ENCODE data around the gene GPSM1. TPM values are rescaled to one million over a fixed set of nuclear protein-coding genes. Genes with fewer than 3 reads are reported as not detected.

Gene GPSM1
- total RNA-seq, 1 donor from 2014 or later: 82.2 TPM

- H3K27ac Mint-ChIP-seq: no peak overlapping the region
- no peaks in the 10 kb centered on the region for H3K36me3 Mint-ChIP-seq (ENCODE audit: insufficient read depth)
- DNase-seq (ENCODE audit: low spot score, unreplicated experiment): no peak
- peaks cover 2% of the 10 kb centered on the region for H3K4me1 Mint-ChIP-seq (ENCODE audit: low read depth)
- H3K4me3 Mint-ChIP-seq (ENCODE audit: low read depth): no peak overlapping the region
- TF ChIP-seq CTCF (IDR thresholded peaks at IDR 0.05; ENCODE audit: unreplicated experiment): no peak
- no peaks in the 10 kb centered on the region for H3K27me3 Mint-ChIP-seq
- no peaks in the 10 kb centered on the region for H3K9me3 Mint-ChIP-seq (ENCODE audit: low read depth)
Observed at GRCh38 chr9:136375096-136375495, 47.8 kb downstream of the GPSM1 start.

DNA sequence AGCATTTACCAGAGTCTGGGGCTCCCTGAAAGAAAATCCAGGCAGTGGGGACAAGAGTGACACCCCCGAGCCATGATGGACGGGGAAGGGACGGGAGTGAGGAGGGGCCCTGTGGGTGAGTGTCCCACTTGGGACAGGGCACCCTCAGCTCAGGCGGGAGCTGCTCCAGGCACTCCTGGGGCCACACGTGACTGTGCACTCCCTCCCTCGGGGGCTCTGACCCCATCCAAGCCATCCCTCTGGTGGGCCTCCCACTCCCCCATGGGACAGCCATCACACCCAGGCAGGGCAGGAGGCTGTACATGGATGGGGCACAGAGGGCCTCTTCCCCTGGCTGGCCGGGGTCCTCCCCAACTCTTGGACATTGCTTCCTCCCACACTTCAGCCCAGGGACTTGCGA, 49.1 kb downstream of the GPSM1 start:
- Mint-ChIP-seq H3K27ac (no peak overlapping the region), H3K9me3 (ENCODE audit: low read depth) (no peaks in the 10 kb centered on the region), H3K36me3 (ENCODE audit: insufficient read depth) (no peaks in the 10 kb centered on the region), H3K4me1 (ENCODE audit: low read depth) (peaks cover 2% of the 10 kb centered on the region), H3K4me3 (ENCODE audit: low read depth) (no peak overlapping the region), H3K27me3 (no peaks in the 10 kb centered on the region)
- TF ChIP-seq CTCF (IDR thresholded peaks at IDR 0.05; ENCODE audit: unreplicated experiment): no peak
- no peak for DNase-seq (ENCODE audit: low spot score, unreplicated experiment)

DNA sequence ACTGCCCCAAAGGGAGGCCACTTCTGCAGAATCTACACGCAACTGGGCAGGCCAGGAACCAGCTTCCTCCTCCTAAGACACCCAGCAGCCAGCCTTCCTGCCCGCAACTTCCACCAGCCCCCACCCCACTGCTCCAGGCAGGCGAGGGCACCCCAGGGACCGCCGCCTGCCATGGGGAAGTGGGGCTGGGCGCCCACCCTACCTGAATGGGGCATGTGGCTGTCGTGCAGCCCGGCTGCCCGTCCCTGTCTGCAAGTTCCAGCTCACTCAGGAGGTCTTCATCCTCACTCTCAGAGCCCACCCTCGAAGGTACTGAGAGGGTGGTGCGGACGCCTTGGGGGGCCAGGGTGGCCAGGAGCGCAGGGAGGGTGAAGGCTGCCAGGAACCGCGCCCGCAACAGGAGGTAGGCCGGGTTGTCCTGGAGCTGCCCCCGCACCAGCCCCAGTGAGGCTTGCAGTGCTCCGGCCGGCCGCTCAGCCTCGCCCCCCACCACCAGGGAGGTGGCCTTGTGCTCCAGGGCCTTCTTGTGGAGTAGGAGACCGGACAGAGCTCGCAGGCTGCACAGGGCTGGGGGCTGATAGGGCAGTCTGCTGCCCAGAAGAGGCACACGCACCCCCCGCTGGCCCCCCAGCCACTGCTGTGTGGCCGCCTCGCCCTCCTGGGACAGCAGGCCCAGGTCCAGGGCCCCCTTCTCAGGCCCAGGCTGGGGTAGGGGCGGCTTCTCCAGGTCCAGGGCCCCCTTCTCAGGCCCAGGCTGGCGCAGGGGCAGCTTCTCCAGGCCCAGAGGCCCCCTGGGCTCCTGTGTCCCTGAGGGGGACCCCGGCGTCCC, 50.2 kb downstream of the GPSM1 start:
- no peak for DNase-seq (ENCODE audit: low spot score, unreplicated experiment)
- H3K4me1 Mint-ChIP-seq (ENCODE audit: low read depth): peaks cover 2% of the 10 kb centered on the region
- H3K4me3 Mint-ChIP-seq (ENCODE audit: low read depth): no peak overlapping the region
- no peaks in the 10 kb centered on the region for H3K27me3 Mint-ChIP-seq
- no peak overlapping the region for H3K27ac Mint-ChIP-seq
- H3K36me3 Mint-ChIP-seq (ENCODE audit: insufficient read depth): no peaks in the 10 kb centered on the region
- TF ChIP-seq CTCF (IDR thresholded peaks at IDR 0.05; ENCODE audit: unreplicated experiment): no peak
- no peaks in the 10 kb centered on the region for H3K9me3 Mint-ChIP-seq (ENCODE audit: low read depth)

DNA sequence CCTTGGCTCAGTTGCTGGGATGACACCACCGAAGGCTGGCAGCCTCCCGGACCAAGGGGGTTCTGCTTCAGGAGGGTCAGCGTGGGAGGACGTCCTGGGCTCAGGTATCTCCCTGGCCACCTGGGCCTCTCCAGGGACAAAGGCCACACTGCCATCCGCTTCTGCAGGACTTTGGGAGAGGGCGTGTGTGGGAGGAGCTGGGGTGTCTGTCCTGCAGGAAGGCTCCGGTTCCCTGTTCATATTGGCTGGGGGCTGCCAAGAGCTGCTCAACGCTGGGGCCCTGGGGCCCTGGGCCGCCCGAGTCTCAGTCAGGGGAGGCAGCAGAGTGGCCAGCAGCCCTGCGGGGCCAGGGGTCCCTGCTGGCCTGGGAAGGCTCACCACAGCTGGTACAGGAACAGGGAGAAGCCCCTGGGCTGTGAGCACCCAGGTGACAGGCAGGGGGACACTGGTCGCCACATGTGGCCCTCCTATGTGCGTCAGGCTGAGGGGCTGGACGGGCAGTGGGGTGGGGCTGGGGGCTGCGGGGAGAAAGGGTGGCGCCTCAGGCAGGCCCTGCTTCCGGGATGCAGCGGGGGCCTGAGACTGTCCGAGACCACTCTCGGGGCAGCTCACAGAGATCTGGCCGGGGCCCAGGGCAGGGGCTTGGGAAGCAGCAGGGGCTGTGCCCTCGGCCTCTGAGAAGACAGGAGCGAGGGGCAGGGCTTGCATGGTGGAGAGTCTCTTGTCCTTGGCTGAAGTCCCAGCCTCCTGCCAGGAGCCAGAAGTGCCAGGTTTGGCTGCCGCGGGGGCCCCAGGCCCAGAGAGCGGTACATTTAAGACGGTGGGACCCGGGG, 51.0 kb downstream of the GPSM1 start:
- no peaks in the 10 kb centered on the region for H3K36me3 Mint-ChIP-seq (ENCODE audit: insufficient read depth)

More for the DNA sequence above, 51.0 kb downstream of the GPSM1 start:
- Mint-ChIP-seq H3K4me3 (ENCODE audit: low read depth) (no peak overlapping the region), H3K9me3 (ENCODE audit: low read depth) (no peaks in the 10 kb centered on the region), H3K27ac (no peak overlapping the region), H3K4me1 (ENCODE audit: low read depth) (no peaks in the 10 kb centered on the region), H3K27me3 (no peaks in the 10 kb centered on the region)
- DNase-seq (ENCODE audit: low spot score, unreplicated experiment): no peak
- no peak for TF ChIP-seq CTCF (IDR thresholded peaks at IDR 0.05; ENCODE audit: unreplicated experiment)

All from progenitor cell of endocrine pancreas (in vitro differentiated cells).